Lung (tissue), 12 donors: ENCODE measurements around the gene CEMIP. TPM values are rescaled to one million over a fixed set of nuclear protein-coding genes. Genes with fewer than 3 reads are reported as not detected.

ENCODE experiments used
- ATAC-seq: fragments of 200-7000 bp; cut with Tn5 transposase; one replicate; pipeline ENCODE4 v1.9.1; 2020; ENCODE audit warnings: moderate number of reproducible peaks; ENCODE audit not compliant: insufficient read depth, low FRiP score
- DNase-seq, 3 donors: peaks; one replicate each; pipeline ENCODE4 v3.0.0-alpha.2; 2013 to 2017
- H3K27ac ChIP-seq, 2 donors: one replicate each; pipeline ENCODE4 v1.5.1; 2013; ENCODE audit warnings: mild to moderate bottlenecking in 2 of 2, moderate library complexity in 2 of 2, control low read depth in 1 of 2, inconsistent platforms in 1 of 2, low read depth in 1 of 2, low read length in 1 of 2
- H3K27me3 ChIP-seq, 3 donors: one replicate each; pipeline ENCODE4 v1.5.1; 2013; ENCODE audit warnings: low read length in 2 of 3; ENCODE audit not compliant: control insufficient read depth in 3 of 3, insufficient read depth in 3 of 3
- H3K36me3 ChIP-seq, 4 donors: one replicate each; pipeline ENCODE4 v1.5.1; 2013; ENCODE audit warnings: low read length in 4 of 4, mild to moderate bottlenecking in 1 of 4, moderate library complexity in 1 of 4; ENCODE audit not compliant: control insufficient read depth in 4 of 4, insufficient read depth in 4 of 4
- H3K4me1 ChIP-seq, 5 donors: one replicate each; pipeline ENCODE4 v1.5.1; 2013; ENCODE audit warnings: low read length in 5 of 5, mild to moderate bottlenecking in 2 of 5, moderate library complexity in 1 of 5; ENCODE audit not compliant: control insufficient read depth in 5 of 5, insufficient read depth in 5 of 5
- H3K4me3 ChIP-seq: one replicate; pipeline ENCODE4 v1.5.1; 2013; ENCODE audit warnings: mild to moderate bottlenecking, control low read depth, moderate library complexity
- H3K9ac ChIP-seq, 2 donors: one replicate each; pipeline ENCODE4 v1.5.1; 2013; ENCODE audit warnings: low read length in 2 of 2, control low read depth in 1 of 2; ENCODE audit not compliant: insufficient read depth in 1 of 2
- H3K9me3 ChIP-seq, 4 donors: one replicate each; pipeline ENCODE4 v1.5.1; 2013; ENCODE audit warnings: low read length in 3 of 4, mild to moderate bottlenecking in 1 of 4, moderate library complexity in 1 of 4; ENCODE audit not compliant: control insufficient read depth in 4 of 4, insufficient read depth in 3 of 4
- WGBS, 2 donors: extraction: QIAGEN DNeasy Blood & Tissue Kit; methylation state at CpG; one replicate each; pipeline ENCODE4 v1.1.7; 2013; 5-methylcytosine and 5-hydroxymethylcytosine counted together
- polyA plus RNA-seq, 2 donors: library from polyadenylated mRNA; stranded (reverse); fragments of 200-250 nt; gene quantifications; one replicate each; pipeline ENCODE4 v1.2.1, GENCODE V29; 2013
- total RNA-seq, 2 donors: library from RNA; depleted of rRNA in 1 of 2; stranded (reverse); fragments of >200 nt in 1 of 2; gene quantifications; one replicate each; pipeline ENCODE4 v1.2.1, GENCODE V29; 2014 to 2021
- TF ChIP-seq, protein P1 (sequence below): IDR thresholded peaks from 2 replicates; pipeline ENCODE4 v1.5.1; 2012; ENCODE audit warnings: mild to moderate bottlenecking; ENCODE audit errors: control extremely low read depth, extremely low read depth
- donor health status: control.
- donor health status: control.
- donor health status: Bipolar disorder and iron deficiency.
- donor health status: healthy.
- donor health status: DM: yes; HTN: yes; CAD: no.

The CEMIP gene
- total and polyA plus RNA-seq, 4 donors = 1.9 to 32.0 (median 3.9) TPM

DNA sequence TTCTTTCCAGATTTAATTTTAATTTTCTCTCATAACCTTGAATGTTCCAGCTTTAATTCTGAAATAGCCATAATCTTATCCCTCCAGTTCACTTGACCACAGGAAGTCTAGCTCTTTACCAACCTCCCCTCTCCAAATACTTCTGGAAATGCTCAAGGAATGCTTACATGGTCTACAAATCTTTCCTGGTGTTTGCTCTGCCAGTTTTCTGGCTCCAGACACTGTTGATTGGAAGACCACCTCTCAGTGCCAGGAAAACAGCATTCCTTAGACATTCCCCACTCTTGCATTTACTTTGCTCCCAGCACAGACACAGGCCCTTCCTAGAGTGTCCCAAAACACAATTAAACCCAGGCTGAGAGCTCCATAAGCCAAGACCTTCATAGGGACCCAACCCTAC, 111.8 kb downstream of the CEMIP start:
- TF ChIP-seq, protein P1, sequence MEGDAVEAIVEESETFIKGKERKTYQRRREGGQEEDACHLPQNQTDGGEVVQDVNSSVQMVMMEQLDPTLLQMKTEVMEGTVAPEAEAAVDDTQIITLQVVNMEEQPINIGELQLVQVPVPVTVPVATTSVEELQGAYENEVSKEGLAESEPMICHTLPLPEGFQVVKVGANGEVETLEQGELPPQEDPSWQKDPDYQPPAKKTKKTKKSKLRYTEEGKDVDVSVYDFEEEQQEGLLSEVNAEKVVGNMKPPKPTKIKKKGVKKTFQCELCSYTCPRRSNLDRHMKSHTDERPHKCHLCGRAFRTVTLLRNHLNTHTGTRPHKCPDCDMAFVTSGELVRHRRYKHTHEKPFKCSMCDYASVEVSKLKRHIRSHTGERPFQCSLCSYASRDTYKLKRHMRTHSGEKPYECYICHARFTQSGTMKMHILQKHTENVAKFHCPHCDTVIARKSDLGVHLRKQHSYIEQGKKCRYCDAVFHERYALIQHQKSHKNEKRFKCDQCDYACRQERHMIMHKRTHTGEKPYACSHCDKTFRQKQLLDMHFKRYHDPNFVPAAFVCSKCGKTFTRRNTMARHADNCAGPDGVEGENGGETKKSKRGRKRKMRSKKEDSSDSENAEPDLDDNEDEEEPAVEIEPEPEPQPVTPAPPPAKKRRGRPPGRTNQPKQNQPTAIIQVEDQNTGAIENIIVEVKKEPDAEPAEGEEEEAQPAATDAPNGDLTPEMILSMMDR = no peak
- ATAC-seq = no peak

DNA sequence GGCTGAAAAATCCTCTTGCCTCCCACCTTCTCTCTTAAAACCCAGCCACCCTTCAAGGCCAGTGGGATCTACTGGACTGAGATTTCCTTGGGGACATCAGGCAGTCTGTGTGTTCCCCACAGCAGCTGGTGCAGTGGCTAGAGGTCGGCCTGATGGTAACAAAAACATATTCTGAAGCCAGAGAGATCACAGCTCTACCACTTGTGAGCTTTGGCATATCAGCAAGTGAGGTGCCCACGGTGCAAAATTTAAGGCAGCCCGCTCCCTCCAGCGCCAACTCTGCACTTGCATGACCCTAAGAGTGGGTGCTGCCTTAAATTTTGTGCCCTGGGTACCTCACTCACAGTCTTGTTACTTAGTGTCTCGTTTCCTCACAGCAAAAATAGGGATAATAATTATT, 113.2 kb downstream of the CEMIP start:
- Histone ChIP-seq H3K9ac (no peak overlapping the region), H3K4me3 (no peak overlapping the region), H3K27ac (no peak overlapping the region), H3K27me3 (no peaks in the 10 kb centered on the region), H3K36me3 (peaks cover 0 to 19% (median 5%) of the 10 kb centered on the region in 4 donors), H3K4me1 (no peaks in the 10 kb centered on the region), H3K9me3 (peaks cover 0 to 3% (median 0%) of the 10 kb centered on the region in 4 donors)
- DNase-seq (no peak), ATAC-seq (no peak)
- 87 to 92% methylated on average over 5 of the region's 5 CpGs for WGBS, 2 donors
- TF ChIP-seq, protein P1 = no peak

More for the DNA sequence above, 111.8 kb downstream of the CEMIP start:
- no peaks in the 10 kb centered on the region for H3K27me3 ChIP-seq
- no peak overlapping the region for H3K9ac ChIP-seq
- no peak for DNase-seq
- peaks cover 0 to 10% (median 0%) of the 10 kb centered on the region in 5 donors for H3K4me1 ChIP-seq
- H3K27ac ChIP-seq = no peak overlapping the region
- H3K36me3 ChIP-seq = peaks cover 0 to 19% (median 2%) of the 10 kb centered on the region in 4 donors
- H3K4me3 ChIP-seq = no peak overlapping the region
- H3K9me3 ChIP-seq = peaks cover 0 to 3% (median 0%) of the 10 kb centered on the region in 4 donors

DNA sequence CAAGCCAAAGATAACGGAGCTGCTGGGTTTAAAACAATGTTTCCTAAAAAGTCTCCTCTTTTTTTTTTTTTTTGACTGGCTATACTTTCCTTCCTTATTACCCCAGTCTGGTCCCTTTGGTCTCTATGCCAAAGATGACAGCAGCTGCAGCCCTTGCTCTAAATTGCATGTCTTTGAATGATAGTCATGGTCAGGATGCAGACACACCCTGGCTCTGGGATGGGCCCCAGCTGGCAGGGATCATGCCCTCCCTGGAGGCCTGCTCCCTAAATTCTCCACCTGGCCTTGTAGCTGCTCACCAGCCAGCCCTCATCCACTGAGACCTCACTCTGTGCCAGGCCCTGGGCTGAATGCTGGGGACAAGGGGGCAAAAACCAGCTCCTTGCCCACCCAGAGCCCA, 114.6 kb downstream of the CEMIP start:
- Histone ChIP-seq H3K4me1 (no peaks in the 10 kb centered on the region), H3K36me3 (peaks cover 0 to 19% (median 7%) of the 10 kb centered on the region in 4 donors), H3K27ac (no peak overlapping the region), H3K4me3 (no peak overlapping the region), H3K9me3 (peaks cover 0 to 3% (median 0%) of the 10 kb centered on the region in 4 donors), H3K9ac (no peak overlapping the region), H3K27me3 (no peaks in the 10 kb centered on the region)
- ATAC-seq (no peak), DNase-seq (no peak)
- TF ChIP-seq, protein P1 = no peak
- 67 to 81% methylated on average over 1 of the region's 1 CpG for WGBS, 2 donors

DNA sequence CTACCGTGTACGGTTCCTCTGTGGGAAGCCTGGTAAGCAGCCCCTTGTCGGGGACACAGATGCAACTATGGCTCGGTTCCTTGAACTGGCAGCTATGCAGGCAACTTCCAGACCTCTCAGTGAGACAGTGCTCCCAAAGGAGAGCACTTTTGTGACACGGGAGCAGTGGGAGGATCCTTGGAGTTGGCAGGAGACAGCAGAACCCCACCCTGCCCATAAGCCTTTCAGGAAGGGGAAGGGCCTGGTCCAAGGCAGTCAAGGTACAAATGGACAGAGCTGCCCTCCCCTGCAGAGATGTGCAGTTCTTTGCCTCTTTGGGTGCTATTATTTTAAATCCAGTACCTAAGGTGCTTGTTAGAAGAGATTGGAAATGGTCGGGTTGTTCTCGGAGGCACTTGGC, 115.9 kb downstream of the CEMIP start:
- peaks cover 0 to 3% (median 0%) of the 10 kb centered on the region in 4 donors for H3K9me3 ChIP-seq
- TF ChIP-seq, protein P1 = no peak
- H3K27me3 ChIP-seq = no peaks in the 10 kb centered on the region
- H3K27ac ChIP-seq = no peak overlapping the region
- no peaks in the 10 kb centered on the region for H3K4me1 ChIP-seq
- peaks cover 0 to 17% (median 7%) of the 10 kb centered on the region in 4 donors for H3K36me3 ChIP-seq
- ATAC-seq (no peak), DNase-seq (no peak)
- H3K4me3 ChIP-seq = no peak overlapping the region
- no peak overlapping the region for H3K9ac ChIP-seq
- 88% methylated on average over 7 of the region's 7 CpGs for WGBS, 2 donors
